ENCODE data around the gene SNX6.
A peak's percentile ranks its signal among the peaks of the same experiment; 100 is the strongest.

SNX6 gene

DNA sequence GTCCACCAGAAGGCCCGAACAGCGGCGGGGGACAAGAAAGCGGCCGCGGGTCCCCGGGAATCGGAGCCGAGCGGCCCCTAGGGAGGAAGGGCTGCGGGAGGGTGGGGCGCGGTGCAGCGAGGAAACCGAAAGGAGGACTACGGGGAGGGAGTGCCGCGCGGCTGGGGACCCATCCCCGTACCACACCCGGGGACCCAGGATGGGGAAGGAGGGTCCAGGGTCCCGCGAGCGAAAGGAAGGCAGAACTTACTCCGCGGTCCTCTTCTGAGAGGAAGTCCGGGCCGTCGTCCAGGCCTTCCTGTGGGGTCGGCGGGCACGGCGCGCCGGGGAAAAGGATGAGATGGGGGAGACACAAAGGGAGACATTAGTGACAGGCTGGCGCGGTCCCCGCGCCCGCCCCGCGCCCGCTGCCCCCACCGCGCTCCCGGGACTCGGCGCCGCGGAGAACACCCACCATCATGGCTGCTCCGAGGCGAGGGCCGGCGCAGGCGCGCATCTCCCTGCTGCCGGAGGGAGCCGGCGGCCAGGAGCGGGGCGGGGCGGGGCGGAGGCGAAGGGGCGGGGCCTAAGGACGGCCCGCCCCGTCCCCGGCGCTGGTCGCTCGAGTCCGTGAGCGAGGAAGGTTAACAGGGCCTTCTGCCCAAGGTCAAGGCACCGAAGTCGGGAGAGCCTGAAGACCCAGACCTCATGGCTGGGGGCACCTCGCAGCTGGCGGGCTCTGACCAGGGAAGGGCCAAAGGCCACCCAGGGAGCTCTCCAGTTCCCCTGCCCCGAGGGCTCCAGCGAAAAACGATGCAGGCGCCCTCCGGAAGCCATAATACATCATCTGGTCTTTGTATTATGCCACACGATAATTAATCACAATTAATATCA, at the start of gene SNX6:
Gene SNX6, minus strand, starts transcription at position 492 of the 873 bp plus-strand sequence. Its CDS starts 32 bp downstream, at position 460.
- Histone ChIP-seq H3K36me3 (ENCODE audit: control insufficient read depth, insufficient read depth, low read length) (no peaks in the 10 kb centered on the region), H3K4me1 (ENCODE audit: control insufficient read depth, insufficient read depth, low read length) (peaks cover 2% of the 10 kb centered on the region)

DNA sequence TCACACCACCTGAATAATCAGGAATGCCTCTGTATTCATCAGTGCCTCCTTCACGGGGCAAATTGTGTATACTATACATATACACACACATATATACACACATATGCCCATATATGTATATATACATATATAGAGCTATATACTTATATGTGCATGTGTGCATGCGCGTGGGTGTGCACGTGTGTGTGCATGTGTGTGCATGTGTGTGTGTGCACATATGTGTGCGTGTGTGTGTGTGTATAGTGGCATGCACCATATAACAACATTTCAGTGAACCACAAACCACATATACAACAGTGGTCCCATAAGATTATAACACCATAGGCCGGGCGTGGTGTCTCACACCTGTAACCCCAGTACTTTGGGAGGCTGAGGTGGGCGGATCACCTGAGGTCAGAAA, 48.8 kb upstream of the SNX6 start:
- no peaks in the 10 kb centered on the region for H3K9me3 ChIP-seq (ENCODE audit: control insufficient read depth, insufficient read depth, low read length)
- peaks cover 8% of the 10 kb centered on the region for H3K4me1 ChIP-seq (ENCODE audit: control insufficient read depth, insufficient read depth, low read length)
- H3K36me3 ChIP-seq (ENCODE audit: control insufficient read depth, insufficient read depth, low read length), result no peaks in the 10 kb centered on the region
- H3K27me3 ChIP-seq (ENCODE audit: control insufficient read depth, insufficient read depth, low read length), result no peaks in the 10 kb centered on the region
- no peak overlapping the region for H3K9ac ChIP-seq (ENCODE audit: low read depth, low read length)
- no peak overlapping the region for H3K4me3 ChIP-seq (ENCODE audit: low read depth, low read length)

More for the DNA sequence above, at the start of gene SNX6:
- H3K4me3 ChIP-seq (ENCODE audit: low read depth, low read length), result peak within 1 kb of the TSS; percentile 89
- no peaks in the 10 kb centered on the region for H3K9me3 ChIP-seq (ENCODE audit: control insufficient read depth, insufficient read depth, low read length)
- H3K9ac ChIP-seq (ENCODE audit: low read depth, low read length), result peak within 1 kb of the TSS; percentile 87
- no peaks in the 10 kb centered on the region for H3K27me3 ChIP-seq (ENCODE audit: control insufficient read depth, insufficient read depth, low read length)

- no peaks in the 10 kb centered on the region for H3K9me3 ChIP-seq (ENCODE audit: control insufficient read depth, insufficient read depth, low read length)
- no peak overlapping the region for H3K9ac ChIP-seq (ENCODE audit: low read depth, low read length)
Observed at GRCh38 chr14:34678306-34678705, 48.4 kb upstream of the SNX6 start.

DNA sequence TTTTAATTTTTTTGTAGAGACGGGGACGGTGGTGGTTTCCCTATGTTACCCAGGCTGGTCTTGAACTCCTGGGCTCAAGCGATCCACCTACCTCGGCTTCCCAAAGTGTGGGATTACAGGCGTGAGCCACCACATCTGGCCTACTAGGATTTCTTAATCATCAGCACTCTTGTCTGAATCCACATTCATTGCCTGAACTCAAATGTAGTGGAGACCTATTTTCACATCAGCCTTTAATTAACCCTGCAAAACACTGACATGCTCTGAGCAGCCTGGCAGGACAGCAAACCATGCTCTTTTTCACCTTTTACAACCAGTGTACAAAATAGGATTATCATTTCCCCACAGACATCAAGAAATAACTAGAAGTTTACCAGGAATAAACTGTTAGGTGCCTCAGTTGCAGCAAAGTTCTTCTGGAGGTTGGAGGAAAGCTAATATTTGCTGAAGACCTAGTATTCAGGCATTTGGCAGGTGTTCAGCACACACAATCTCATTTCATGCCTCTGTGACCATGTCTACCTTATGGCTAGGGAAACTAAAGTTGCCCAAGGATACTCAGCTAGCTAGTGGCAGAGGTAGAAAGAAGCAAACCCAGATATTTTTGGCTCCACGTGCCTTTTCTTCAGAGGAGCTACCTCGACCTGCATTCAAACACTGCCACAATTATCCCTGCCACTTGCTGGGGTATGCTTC, 46.7 kb upstream of the SNX6 start:
- Histone ChIP-seq H3K36me3 (ENCODE audit: control insufficient read depth, insufficient read depth, low read length) (no peaks in the 10 kb centered on the region), H3K9me3 (ENCODE audit: control insufficient read depth, insufficient read depth, low read length) (no peaks in the 10 kb centered on the region), H3K9ac (ENCODE audit: low read depth, low read length) (no peak overlapping the region), H3K27me3 (ENCODE audit: control insufficient read depth, insufficient read depth, low read length) (no peaks in the 10 kb centered on the region), H3K4me3 (ENCODE audit: low read depth, low read length) (no peak overlapping the region), H3K4me1 (ENCODE audit: control insufficient read depth, insufficient read depth, low read length) (peaks cover 8% of the 10 kb centered on the region)

More at GRCh38 chr14:34678306-34678705, 48.4 kb upstream of the SNX6 start:
- H3K36me3 ChIP-seq (ENCODE audit: control insufficient read depth, insufficient read depth, low read length), result no peaks in the 10 kb centered on the region
- peaks cover 8% of the 10 kb centered on the region for H3K4me1 ChIP-seq (ENCODE audit: control insufficient read depth, insufficient read depth, low read length)
- no peaks in the 10 kb centered on the region for H3K27me3 ChIP-seq (ENCODE audit: control insufficient read depth, insufficient read depth, low read length)
- H3K4me3 ChIP-seq (ENCODE audit: low read depth, low read length), result no peak overlapping the region

DNA sequence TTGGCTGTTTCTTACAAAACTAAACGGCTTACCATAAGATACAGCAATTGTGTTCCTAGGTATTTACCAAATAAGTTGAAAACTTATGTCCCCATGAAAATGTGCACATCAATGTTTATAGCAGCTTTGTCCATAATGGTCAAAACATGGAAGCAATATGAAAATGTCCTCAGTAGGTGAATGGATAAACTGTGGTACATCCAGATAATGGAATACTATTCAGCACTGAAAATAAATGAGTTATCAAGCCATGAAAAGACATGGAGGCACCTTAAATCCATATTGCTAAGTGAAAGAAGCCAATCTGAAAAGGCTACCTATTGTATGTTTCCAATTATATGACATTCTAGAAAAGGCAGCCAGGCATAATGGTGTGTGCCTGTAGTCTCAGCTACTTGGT, 43.8 kb upstream of the SNX6 start:
- H3K9me3 ChIP-seq (ENCODE audit: control insufficient read depth, insufficient read depth, low read length), result no peaks in the 10 kb centered on the region
- no peak overlapping the region for H3K4me3 ChIP-seq (ENCODE audit: low read depth, low read length)
- no peak overlapping the region for H3K9ac ChIP-seq (ENCODE audit: low read depth, low read length)
- H3K4me1 ChIP-seq (ENCODE audit: control insufficient read depth, insufficient read depth, low read length), result peaks cover 8% of the 10 kb centered on the region
- no peaks in the 10 kb centered on the region for H3K27me3 ChIP-seq (ENCODE audit: control insufficient read depth, insufficient read depth, low read length)
- no peaks in the 10 kb centered on the region for H3K36me3 ChIP-seq (ENCODE audit: control insufficient read depth, insufficient read depth, low read length)

DNA sequence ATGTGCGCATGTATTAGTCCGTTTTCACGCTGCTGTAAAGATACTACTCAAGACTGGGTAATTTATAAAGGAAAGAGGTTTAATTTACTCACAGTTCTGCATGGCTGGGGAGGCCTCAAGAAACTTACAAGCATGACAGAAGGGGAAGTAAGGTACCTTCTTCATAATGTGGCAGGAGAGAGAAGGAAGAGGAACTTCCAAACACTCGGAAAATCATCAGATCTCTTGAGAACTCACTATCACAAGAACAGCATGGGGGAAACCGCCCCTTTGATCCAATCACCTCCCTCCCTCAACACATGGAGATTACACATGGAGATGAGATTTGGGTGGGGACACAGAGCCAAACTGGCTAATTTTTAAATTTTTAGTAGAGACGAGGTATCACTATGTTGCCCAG, 41.8 kb upstream of the SNX6 start:
- Histone ChIP-seq H3K4me3 (ENCODE audit: low read depth, low read length) (no peak overlapping the region), H3K27me3 (ENCODE audit: control insufficient read depth, insufficient read depth, low read length) (no peaks in the 10 kb centered on the region), H3K9me3 (ENCODE audit: control insufficient read depth, insufficient read depth, low read length) (no peaks in the 10 kb centered on the region), H3K9ac (ENCODE audit: low read depth, low read length) (no peak overlapping the region), H3K36me3 (ENCODE audit: control insufficient read depth, insufficient read depth, low read length) (no peaks in the 10 kb centered on the region), H3K4me1 (ENCODE audit: control insufficient read depth, insufficient read depth, low read length) (no peaks in the 10 kb centered on the region)

- no peak overlapping the region for H3K4me3 ChIP-seq (ENCODE audit: low read depth, low read length)
- no peaks in the 10 kb centered on the region for H3K9me3 ChIP-seq (ENCODE audit: control insufficient read depth, insufficient read depth, low read length)
- H3K4me1 ChIP-seq (ENCODE audit: control insufficient read depth, insufficient read depth, low read length), result no peaks in the 10 kb centered on the region
- no peaks in the 10 kb centered on the region for H3K27me3 ChIP-seq (ENCODE audit: control insufficient read depth, insufficient read depth, low read length)
- no peak overlapping the region for H3K9ac ChIP-seq (ENCODE audit: low read depth, low read length)
- no peaks in the 10 kb centered on the region for H3K36me3 ChIP-seq (ENCODE audit: control insufficient read depth, insufficient read depth, low read length)
Observed at GRCh38 chr14:34668111-34668510, 38.2 kb upstream of the SNX6 start.

- Histone ChIP-seq H3K4me1 (ENCODE audit: control insufficient read depth, insufficient read depth, low read length) (no peaks in the 10 kb centered on the region), H3K27me3 (ENCODE audit: control insufficient read depth, insufficient read depth, low read length) (no peaks in the 10 kb centered on the region), H3K9me3 (ENCODE audit: control insufficient read depth, insufficient read depth, low read length) (no peaks in the 10 kb centered on the region), H3K36me3 (ENCODE audit: control insufficient read depth, insufficient read depth, low read length) (no peaks in the 10 kb centered on the region), H3K4me3 (ENCODE audit: low read depth, low read length) (no peak overlapping the region), H3K9ac (ENCODE audit: low read depth, low read length) (no peak overlapping the region)
Observed at GRCh38 chr14:34667007-34667406, 37.1 kb upstream of the SNX6 start.

DNA sequence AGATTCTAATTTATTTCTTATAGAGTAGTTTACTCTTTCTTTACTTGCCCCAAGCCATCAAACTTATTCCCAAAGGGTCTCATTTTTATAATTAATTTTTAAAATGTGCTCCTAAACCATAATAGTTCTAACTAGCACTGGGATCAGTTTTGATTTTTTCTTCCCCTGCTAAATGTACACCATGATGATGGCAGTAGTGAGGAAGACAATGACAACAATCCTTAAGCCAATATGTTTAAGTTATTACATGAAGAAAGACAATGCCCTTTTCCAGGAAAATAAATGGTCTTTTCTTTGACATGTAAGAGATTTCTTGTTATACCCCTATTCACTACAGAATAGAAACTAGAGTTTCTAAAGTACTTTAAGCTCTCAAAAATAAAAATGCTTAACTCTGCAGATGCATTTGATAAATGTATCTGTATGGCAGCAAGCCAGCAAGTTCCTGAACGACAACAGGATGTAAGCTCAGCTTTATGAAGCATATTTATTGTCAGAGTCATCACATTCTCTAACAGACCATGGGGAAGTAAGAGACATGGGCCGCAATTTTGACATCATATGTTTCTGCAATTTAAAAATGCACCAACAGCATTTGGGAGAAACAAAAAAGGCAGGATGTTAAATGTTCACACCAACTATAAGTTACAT, 36.0 kb upstream of the SNX6 start:
- no peaks in the 10 kb centered on the region for H3K36me3 ChIP-seq (ENCODE audit: control insufficient read depth, insufficient read depth, low read length)
- no peaks in the 10 kb centered on the region for H3K4me1 ChIP-seq (ENCODE audit: control insufficient read depth, insufficient read depth, low read length)
- no peaks in the 10 kb centered on the region for H3K27me3 ChIP-seq (ENCODE audit: control insufficient read depth, insufficient read depth, low read length)
- no peak overlapping the region for H3K4me3 ChIP-seq (ENCODE audit: low read depth, low read length)
- no peaks in the 10 kb centered on the region for H3K9me3 ChIP-seq (ENCODE audit: control insufficient read depth, insufficient read depth, low read length)
- H3K9ac ChIP-seq (ENCODE audit: low read depth, low read length), result no peak overlapping the region

GRCh38 chr14:34662561-34663088, 32.7 kb upstream of the SNX6 start:
- Histone ChIP-seq H3K4me3 (ENCODE audit: low read depth, low read length) (no peak overlapping the region), H3K27me3 (ENCODE audit: control insufficient read depth, insufficient read depth, low read length) (no peaks in the 10 kb centered on the region), H3K9me3 (ENCODE audit: control insufficient read depth, insufficient read depth, low read length) (no peaks in the 10 kb centered on the region), H3K4me1 (ENCODE audit: control insufficient read depth, insufficient read depth, low read length) (no peaks in the 10 kb centered on the region), H3K36me3 (ENCODE audit: control insufficient read depth, insufficient read depth, low read length) (no peaks in the 10 kb centered on the region), H3K9ac (ENCODE audit: low read depth, low read length) (no peak overlapping the region)

- H3K4me1 ChIP-seq (ENCODE audit: control insufficient read depth, insufficient read depth, low read length), result no peaks in the 10 kb centered on the region
- H3K36me3 ChIP-seq (ENCODE audit: control insufficient read depth, insufficient read depth, low read length), result no peaks in the 10 kb centered on the region
- no peaks in the 10 kb centered on the region for H3K27me3 ChIP-seq (ENCODE audit: control insufficient read depth, insufficient read depth, low read length)
- H3K9me3 ChIP-seq (ENCODE audit: control insufficient read depth, insufficient read depth, low read length), result no peaks in the 10 kb centered on the region
- no peak overlapping the region for H3K4me3 ChIP-seq (ENCODE audit: low read depth, low read length)
- no peak overlapping the region for H3K9ac ChIP-seq (ENCODE audit: low read depth, low read length)
Observed at GRCh38 chr14:34660796-34661195, 30.8 kb upstream of the SNX6 start.

Measured in iPS-15b (cell line).